ENCODE results near the gene EXO5.
A peak's percentile ranks its signal among the peaks of the same experiment; 100 is the strongest.

DNA sequence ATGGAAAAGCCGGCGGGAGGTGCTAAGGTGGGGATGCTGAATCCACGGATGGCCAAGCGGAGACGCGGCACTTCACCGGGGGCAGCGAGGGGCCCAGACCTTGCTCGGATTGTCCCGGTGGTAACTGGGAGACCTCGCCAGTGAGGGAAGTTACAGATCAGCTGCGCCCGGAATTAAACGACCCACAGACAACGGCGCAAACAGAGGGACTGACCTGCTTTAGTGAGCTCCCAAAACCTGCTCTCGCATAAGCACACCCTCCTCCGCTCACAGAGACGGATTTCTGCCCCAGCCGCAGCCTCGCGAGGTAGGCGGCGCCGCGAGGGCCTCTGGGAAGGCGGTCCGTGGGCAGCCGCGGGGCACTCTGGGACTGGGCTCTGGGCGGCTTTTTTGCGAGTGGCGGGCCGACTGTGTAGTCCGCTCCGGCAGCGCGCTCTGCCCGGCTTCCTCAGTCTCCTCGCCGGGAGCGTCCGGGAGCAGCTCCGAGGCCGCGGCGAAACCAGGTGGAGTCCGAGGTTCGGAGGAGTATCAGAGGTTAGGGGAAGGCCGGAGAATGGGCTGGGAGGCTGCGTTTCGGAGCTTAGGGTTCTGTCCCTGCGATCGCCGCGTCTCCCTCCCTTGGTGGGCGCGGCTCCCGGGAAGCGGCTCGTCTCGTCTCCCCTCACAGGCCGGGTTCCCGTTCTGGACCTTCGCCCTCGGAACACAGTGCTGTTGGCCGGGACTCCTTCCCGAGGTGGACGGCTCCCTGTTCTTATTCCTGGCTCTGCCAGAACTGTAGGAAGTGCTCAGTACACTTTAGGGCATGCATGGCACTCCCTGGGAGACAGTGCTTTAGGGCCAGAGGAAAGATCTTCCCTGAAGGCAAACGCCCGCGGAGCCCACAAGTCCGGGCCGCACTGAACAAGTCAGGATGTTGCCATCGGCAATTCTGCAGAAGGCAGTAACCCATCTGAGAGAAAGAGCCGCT is at the start of gene EXO5:
- TF ChIP-seq, protein P1, sequence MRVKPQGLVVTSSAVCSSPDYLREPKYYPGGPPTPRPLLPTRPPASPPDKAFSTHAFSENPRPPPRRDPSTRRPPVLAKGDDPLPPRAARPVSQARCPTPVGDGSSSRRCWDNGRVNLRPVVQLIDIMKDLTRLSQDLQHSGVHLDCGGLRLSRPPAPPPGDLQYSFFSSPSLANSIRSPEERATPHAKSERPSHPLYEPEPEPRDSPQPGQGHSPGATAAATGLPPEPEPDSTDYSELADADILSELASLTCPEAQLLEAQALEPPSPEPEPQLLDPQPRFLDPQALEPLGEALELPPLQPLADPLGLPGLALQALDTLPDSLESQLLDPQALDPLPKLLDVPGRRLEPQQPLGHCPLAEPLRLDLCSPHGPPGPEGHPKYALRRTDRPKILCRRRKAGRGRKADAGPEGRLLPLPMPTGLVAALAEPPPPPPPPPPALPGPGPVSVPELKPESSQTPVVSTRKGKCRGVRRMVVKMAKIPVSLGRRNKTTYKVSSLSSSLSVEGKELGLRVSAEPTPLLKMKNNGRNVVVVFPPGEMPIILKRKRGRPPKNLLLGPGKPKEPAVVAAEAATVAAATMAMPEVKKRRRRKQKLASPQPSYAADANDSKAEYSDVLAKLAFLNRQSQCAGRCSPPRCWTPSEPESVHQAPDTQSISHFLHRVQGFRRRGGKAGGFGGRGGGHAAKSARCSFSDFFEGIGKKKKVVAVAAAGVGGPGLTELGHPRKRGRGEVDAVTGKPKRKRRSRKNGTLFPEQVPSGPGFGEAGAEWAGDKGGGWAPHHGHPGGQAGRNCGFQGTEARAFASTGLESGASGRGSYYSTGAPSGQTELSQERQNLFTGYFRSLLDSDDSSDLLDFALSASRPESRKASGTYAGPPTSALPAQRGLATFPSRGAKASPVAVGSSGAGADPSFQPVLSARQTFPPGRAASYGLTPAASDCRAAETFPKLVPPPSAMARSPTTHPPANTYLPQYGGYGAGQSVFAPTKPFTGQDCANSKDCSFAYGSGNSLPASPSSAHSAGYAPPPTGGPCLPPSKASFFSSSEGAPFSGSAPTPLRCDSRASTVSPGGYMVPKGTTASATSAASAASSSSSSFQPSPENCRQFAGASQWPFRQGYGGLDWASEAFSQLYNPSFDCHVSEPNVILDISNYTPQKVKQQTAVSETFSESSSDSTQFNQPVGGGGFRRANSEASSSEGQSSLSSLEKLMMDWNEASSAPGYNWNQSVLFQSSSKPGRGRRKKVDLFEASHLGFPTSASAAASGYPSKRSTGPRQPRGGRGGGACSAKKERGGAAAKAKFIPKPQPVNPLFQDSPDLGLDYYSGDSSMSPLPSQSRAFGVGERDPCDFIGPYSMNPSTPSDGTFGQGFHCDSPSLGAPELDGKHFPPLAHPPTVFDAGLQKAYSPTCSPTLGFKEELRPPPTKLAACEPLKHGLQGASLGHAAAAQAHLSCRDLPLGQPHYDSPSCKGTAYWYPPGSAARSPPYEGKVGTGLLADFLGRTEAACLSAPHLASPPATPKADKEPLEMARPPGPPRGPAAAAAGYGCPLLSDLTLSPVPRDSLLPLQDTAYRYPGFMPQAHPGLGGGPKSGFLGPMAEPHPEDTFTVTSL (CRISPR knock-in tag; IDR thresholded peaks at IDR 0.05; ENCODE audit: borderline replicate concordance) = peak; percentile 17; the same call in 1 of the 2 replicates
- TF ChIP-seq MEIS1 (CRISPR knock-in tag; IDR thresholded peaks at IDR 0.05; ENCODE audit: borderline replicate concordance) = peak; percentile 60; the same call in 1 of the 2 replicates
- peak; percentile 76 to 93 for TF ChIP-seq POLR2A (IDR thresholded peaks at IDR 0.05; ENCODE audit: insufficient read depth in 1 of 2, low read depth in 2 of 2, low read length in 2 of 2)
- 0 out of 2 replicates have a peak, but pooled peaks have one; percentile 61 for TF ChIP-seq NAIF1 (CRISPR knock-in tag; IDR thresholded peaks at IDR 0.05; ENCODE audit: borderline replicate concordance)
- TF ChIP-seq, protein P2, sequence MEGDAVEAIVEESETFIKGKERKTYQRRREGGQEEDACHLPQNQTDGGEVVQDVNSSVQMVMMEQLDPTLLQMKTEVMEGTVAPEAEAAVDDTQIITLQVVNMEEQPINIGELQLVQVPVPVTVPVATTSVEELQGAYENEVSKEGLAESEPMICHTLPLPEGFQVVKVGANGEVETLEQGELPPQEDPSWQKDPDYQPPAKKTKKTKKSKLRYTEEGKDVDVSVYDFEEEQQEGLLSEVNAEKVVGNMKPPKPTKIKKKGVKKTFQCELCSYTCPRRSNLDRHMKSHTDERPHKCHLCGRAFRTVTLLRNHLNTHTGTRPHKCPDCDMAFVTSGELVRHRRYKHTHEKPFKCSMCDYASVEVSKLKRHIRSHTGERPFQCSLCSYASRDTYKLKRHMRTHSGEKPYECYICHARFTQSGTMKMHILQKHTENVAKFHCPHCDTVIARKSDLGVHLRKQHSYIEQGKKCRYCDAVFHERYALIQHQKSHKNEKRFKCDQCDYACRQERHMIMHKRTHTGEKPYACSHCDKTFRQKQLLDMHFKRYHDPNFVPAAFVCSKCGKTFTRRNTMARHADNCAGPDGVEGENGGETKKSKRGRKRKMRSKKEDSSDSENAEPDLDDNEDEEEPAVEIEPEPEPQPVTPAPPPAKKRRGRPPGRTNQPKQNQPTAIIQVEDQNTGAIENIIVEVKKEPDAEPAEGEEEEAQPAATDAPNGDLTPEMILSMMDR (CRISPR knock-in tag; IDR thresholded peaks at IDR 0.05) = no peak; the same call in 1 of the 2 replicates
- peak; percentile 91 for TF ChIP-seq TAF1 (CRISPR knock-in tag; IDR thresholded peaks at IDR 0.05)
- peak; percentile 94 for TF ChIP-seq POLR2AphosphoS5 (IDR thresholded peaks at IDR 0.05; ENCODE audit: low read depth, low read length)
- no peak for TF ChIP-seq TAF15 (IDR thresholded peaks at IDR 0.05; ENCODE audit: low read depth, low read length, poor library complexity, severe bottlenecking)
- TF ChIP-seq EP300 (IDR thresholded peaks at IDR 0.05; ENCODE audit: low read depth in 2 of 2, low read length in 2 of 2) = no peak
- TF ChIP-seq EP300 (CRISPR knock-in tag; IDR thresholded peaks at IDR 0.05; ENCODE audit: borderline replicate concordance) = no peak
- TF ChIP-seq TCF12 (IDR thresholded peaks at IDR 0.05) = no peak
- TF ChIP-seq TCF12 (CRISPR knock-in tag; IDR thresholded peaks at IDR 0.05) = no peak
- peak; percentile 73; the same call in 1 of the 2 replicates for TF ChIP-seq MXD4 (CRISPR knock-in tag; IDR thresholded peaks at IDR 0.05)
